ENCODE results near the gene BARD1. TPM values are rescaled to one million over a fixed set of nuclear protein-coding genes. Genes with fewer than 3 reads are reported as not detected.
A peak's percentile ranks its signal among the peaks of the same experiment; 100 is the strongest.

The BARD1 gene
- total and polyA plus RNA-seq, 2 of the 8 experiments (the other 6 are each of a cell fraction or from before 2014, with no cell fraction given) = 11.1 to 29.8 TPM

DNA sequence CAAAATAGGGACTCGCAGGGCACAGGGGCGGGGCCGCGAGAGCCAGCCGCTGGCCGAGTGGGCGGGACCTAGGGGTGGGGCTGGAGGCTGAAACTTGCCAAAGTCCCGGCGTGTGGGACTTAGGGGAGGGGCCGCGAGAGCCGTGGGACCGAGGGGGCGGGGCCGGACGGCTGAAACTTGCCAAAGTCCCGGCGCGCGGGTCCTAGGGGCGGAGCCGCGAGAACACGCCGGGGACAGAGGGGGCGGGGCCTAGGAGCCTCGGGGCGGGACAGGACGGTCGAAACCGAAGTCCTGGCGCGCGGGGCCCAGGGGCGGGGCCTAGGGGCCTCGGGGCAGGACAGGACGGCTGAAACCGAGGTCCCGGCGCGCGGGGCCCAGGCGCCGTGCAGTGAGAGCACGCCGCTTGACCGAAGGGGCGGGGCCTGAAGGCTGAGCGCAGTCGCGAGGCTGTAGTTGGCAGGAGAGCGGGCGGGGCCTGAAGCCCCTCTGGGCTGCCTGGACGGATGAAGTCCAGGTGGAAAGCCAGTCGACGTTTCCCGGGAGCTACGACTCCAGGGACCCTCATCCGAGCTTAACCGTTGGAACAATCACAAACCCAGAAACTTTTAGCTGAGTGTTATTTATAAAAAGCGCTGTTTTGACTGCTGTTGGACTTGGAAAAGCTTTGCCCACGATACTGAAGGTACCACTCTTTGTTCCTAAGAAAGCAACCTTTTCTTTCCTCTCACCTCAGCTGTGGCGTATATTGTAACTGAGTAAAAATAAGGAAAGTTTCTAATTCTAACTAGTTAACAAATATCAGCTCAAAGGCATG is 475 bp upstream of the BARD1 start:
- no peak overlapping the region for H3K27ac ChIP-seq (ENCODE audit: low read depth, low read length)
- WGBS, 2 experiments (ENCODE audit: extremely low coverage in 1 of 2, insufficient coverage in 1 of 2, insufficient read length in 1 of 2, insufficient replicate concordance in 2 of 2, low coverage in 1 of 2, low lambda C conversion rate in 2 of 2, missing lambda C conversion rate in 1 of 2) = 8% methylated on average over 12 of the region's 63 CpGs; no CpG with 5 or more reads in 1 of the 2 experiments
- FAIRE-seq = no peak
- TF ChIP-seq RXRA (IDR thresholded peaks at IDR 0.05; ENCODE audit: insufficient read depth, low read depth, low read length) = no peak
- TF ChIP-seq POLR2AphosphoS5 (IDR thresholded peaks at IDR 0.05; ENCODE audit: low read depth, low read length) = peak; percentile 83
- no peak for TF ChIP-seq GABPA (IDR thresholded peaks at IDR 0.05; ENCODE audit: borderline replicate concordance, insufficient read depth, low read length)
- no peak for TF ChIP-seq CREB1 (IDR thresholded peaks at IDR 0.05)
- TF ChIP-seq CBX5 (IDR thresholded peaks at IDR 0.05; ENCODE audit: low read depth, low read length) = no peak
- TF ChIP-seq SRF (IDR thresholded peaks at IDR 0.05; ENCODE audit: low read depth, low read length) = no peak
- TF ChIP-seq, protein P1, sequence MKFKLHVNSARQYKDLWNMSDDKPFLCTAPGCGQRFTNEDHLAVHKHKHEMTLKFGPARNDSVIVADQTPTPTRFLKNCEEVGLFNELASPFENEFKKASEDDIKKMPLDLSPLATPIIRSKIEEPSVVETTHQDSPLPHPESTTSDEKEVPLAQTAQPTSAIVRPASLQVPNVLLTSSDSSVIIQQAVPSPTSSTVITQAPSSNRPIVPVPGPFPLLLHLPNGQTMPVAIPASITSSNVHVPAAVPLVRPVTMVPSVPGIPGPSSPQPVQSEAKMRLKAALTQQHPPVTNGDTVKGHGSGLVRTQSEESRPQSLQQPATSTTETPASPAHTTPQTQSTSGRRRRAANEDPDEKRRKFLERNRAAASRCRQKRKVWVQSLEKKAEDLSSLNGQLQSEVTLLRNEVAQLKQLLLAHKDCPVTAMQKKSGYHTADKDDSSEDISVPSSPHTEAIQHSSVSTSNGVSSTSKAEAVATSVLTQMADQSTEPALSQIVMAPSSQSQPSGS (IDR thresholded peaks at IDR 0.05; ENCODE audit: low read length) = peak; percentile 42; the same call in 1 of the 2 replicates
- no peak for TF ChIP-seq HDAC6 (IDR thresholded peaks at IDR 0.05; ENCODE audit: low read depth, low read length)
- no peak for TF ChIP-seq NANOG (IDR thresholded peaks at IDR 0.05; ENCODE audit: insufficient read depth, low read depth, low read length, poor library complexity, severe bottlenecking)

More for the DNA sequence above, 475 bp upstream of the BARD1 start:
- Histone ChIP-seq H2BK20ac (ENCODE audit: low read length) (no peak overlapping the region), H3K14ac (ENCODE audit: insufficient read length) (no peak overlapping the region), H2AFZ (ENCODE audit: low read length) (peak overlapping the region; percentile 79; the same call in 1 of the 2 replicates), H3K79me2 (ENCODE audit: control insufficient read depth in 1 of 2, insufficient read depth in 2 of 2, low read length in 2 of 2) (peaks cover 17 to 35% of the 10 kb centered on the region in 2 experiments), H3K9ac (replicated peaks in 1 of 4; ENCODE audit: extremely low read depth in 1 of 4, low read depth in 3 of 4, low read length in 3 of 4) (peak overlapping the region in 3 of 4 experiments; percentile 35 to 81 (median 51); a peak in 4 of 7 replicates), H3K36me3 (ENCODE audit: control insufficient read depth in 2 of 4, insufficient read depth in 4 of 4, low read length in 3 of 4) (0 out of 8 replicates have a peak, but pooled peaks cover 0 to 3% (median 0%) of the 10 kb centered on the region in 4 experiments), H3K56ac (replicated peaks; ENCODE audit: insufficient read length, low read depth, low read length) (peak overlapping the region; percentile 34), H2BK5ac (ENCODE audit: low read depth, low read length) (peak overlapping the region; percentile 45; the same call in 1 of the 2 replicates), H3K27me3 (replicated peaks in 1 of 4; ENCODE audit: control insufficient read depth in 3 of 4, extremely low read depth in 1 of 4, insufficient read depth in 3 of 4, low read length in 3 of 4) (peaks cover 0 to 3% (median 0%) of the 10 kb centered on the region in 4 experiments; a peak in 3 of 7 replicates), H3K23me2 (ENCODE audit: low read depth, low read length) (peaks cover 6% of the 10 kb centered on the region; the same call in 1 of the 2 replicates), H3K4me2 (ENCODE audit: insufficient read depth in 1 of 2, low read depth in 2 of 2, low read length in 2 of 2) (peak overlapping the region; percentile 68 to 80), H3K9me3 (ENCODE audit: insufficient read depth in 2 of 2, low read depth in 1 of 2, low read length in 1 of 2) (no peaks in the 10 kb centered on the region), H2BK120ac (replicated peaks; ENCODE audit: low read depth, low read length) (no peak overlapping the region), H2BK12ac (ENCODE audit: low read depth, low read length) (no peak overlapping the region; the same call in 1 of the 2 replicates), H4K5ac (ENCODE audit: insufficient read length, low read depth, low read length) (no peak overlapping the region), H3K18ac (ENCODE audit: extremely low read depth, low read length) (0 out of 2 replicates have a peak overlapping the region, but pooled peaks have one; percentile 27), H3K79me1 (ENCODE audit: low read depth, low read length) (no peaks in the 10 kb centered on the region; the same call in 1 of the 2 replicates), H2BK15ac (ENCODE audit: low read length) (no peak overlapping the region), H3K4me3 (ENCODE audit: extremely low read depth in 1 of 4, insufficient read depth in 2 of 4, low read depth in 3 of 4, low read length in 4 of 4) (peak overlapping the region; percentile 47 to 77 (median 62)), H3K23ac (ENCODE audit: insufficient read length) (no peak overlapping the region), H3K4me1 (replicated peaks in 1 of 4; ENCODE audit: control insufficient read depth in 3 of 4, insufficient read depth in 4 of 4, low read length in 3 of 4) (peaks cover 0 to 16% (median 12%) of the 10 kb centered on the region in 4 experiments; a peak in 5 of 7 replicates), H4K91ac (replicated peaks; ENCODE audit: insufficient read length, low read length) (peak overlapping the region; percentile 5), H3K4ac (replicated peaks; ENCODE audit: insufficient read length, low read depth, low read length) (no peak overlapping the region), H2AK5ac (ENCODE audit: low read depth, low read length) (no peak overlapping the region), H4K20me1 (replicated peaks in 1 of 2; ENCODE audit: control insufficient read depth in 1 of 2, insufficient read depth in 2 of 2, low read length in 2 of 2) (peaks cover 5 to 6% of the 10 kb centered on the region in 2 experiments), H4K8ac (ENCODE audit: extremely low read depth, insufficient read depth, low read length) (no peak overlapping the region)
- DNase-seq (ENCODE audit: low read depth in 1 of 2, low spot score in 2 of 2) = peak; percentile 95 to 100
- ChIA-PET POLR2A (ENCODE audit: partially characterized antibody) (interaction anchor here (1.0 to 1.3 kb wide), 2 partner anchors 8 to 41 kb away, joined by 3 to 6 read pairs; no protein-coding TSS in a partner anchor), CTCF (ENCODE audit: partially characterized antibody) (interaction anchor here (0.6 to 1.5 kb wide), 3 partner anchors 11 to 201 kb away, joined by 3 to 7 read pairs (median 4); no protein-coding TSS in a partner anchor)
